ENCODE data around the gene TINAG.

The TINAG gene

GRCh38 chr6:54354608-54355007, 46.4 kb downstream of the TINAG start:
- ChIA-PET CTCF (no interaction called here), POLR2A (no interaction called here)
- H3K36me3 ChIP-seq (ENCODE audit: control insufficient read depth in 2 of 2, insufficient read depth in 1 of 2, low read length in 2 of 2): no peaks in the 10 kb centered on the region

GRCh38 chr6:54357141-54357540, 48.9 kb downstream of the TINAG start:
- POLR2A ChIA-PET: no interaction called here
- CTCF ChIA-PET: interaction anchor here (0.5 to 0.6 kb wide), 2 partner anchors 62 to 68 kb away, joined by 3 read pairs; no protein-coding TSS in a partner anchor
- TF ChIP-seq ZNF596 (tag by site-specific recombination; IDR thresholded peaks at IDR 0.05) (no peak), SP2 (tag by site-specific recombination; IDR thresholded peaks at IDR 0.05) (no peak), SCRT2 (tag by site-specific recombination; IDR thresholded peaks at IDR 0.05) (no peak), ZNF341 (tag by site-specific recombination; IDR thresholded peaks at IDR 0.05; ENCODE audit: low read depth) (no peak), ZNF513 (tag by site-specific recombination; IDR thresholded peaks at IDR 0.05) (no peak), ZNF423 (tag by site-specific recombination; IDR thresholded peaks at IDR 0.05) (no peak), ZNF48 (tag by site-specific recombination; IDR thresholded peaks at IDR 0.05) (no peak), ZNF394 (tag by site-specific recombination; IDR thresholded peaks at IDR 0.05; ENCODE audit: borderline replicate concordance) (no peak), ZNF768 (tag by site-specific recombination; IDR thresholded peaks at IDR 0.05) (no peak), ZNF621 (tag by site-specific recombination; IDR thresholded peaks at IDR 0.05) (no peak)
- Histone ChIP-seq H3K36me3 (ENCODE audit: control insufficient read depth in 2 of 2, insufficient read depth in 1 of 2, low read length in 2 of 2) (no peaks in the 10 kb centered on the region), H3K4me3 (ENCODE audit: low read depth, low read length) (no peak overlapping the region), H3K4me1 (ENCODE audit: control insufficient read depth, insufficient read depth, low read length) (no peaks in the 10 kb centered on the region), H3K9me3 (ENCODE audit: control insufficient read depth, insufficient read depth, low read depth, low read length) (no peaks in the 10 kb centered on the region), H3K27ac (ENCODE audit: extremely low read depth, low read depth, low read length) (no peak overlapping the region)

More at GRCh38 chr6:54354608-54355007, 46.4 kb downstream of the TINAG start:
- TF ChIP-seq ZNF302 (tag by site-specific recombination; IDR thresholded peaks at IDR 0.05; ENCODE audit: low read depth) (no peak), ZIC2 (tag by site-specific recombination; IDR thresholded peaks at IDR 0.05) (no peak), ZNF292 (tag by site-specific recombination; IDR thresholded peaks at IDR 0.05; ENCODE audit: borderline replicate concordance, low read depth) (no peak), ZNF223 (tag by site-specific recombination; IDR thresholded peaks at IDR 0.05) (no peak), TCF7L2 (IDR thresholded peaks at IDR 0.05; ENCODE audit: borderline replicate concordance, low read depth, low read length) (no peak), ZNF626 (tag by site-specific recombination; IDR thresholded peaks at IDR 0.05) (no peak), PRDM1 (tag by site-specific recombination; IDR thresholded peaks at IDR 0.05) (no peak), IKZF3 (tag by site-specific recombination; IDR thresholded peaks at IDR 0.05) (no peak), CTCF (tag by site-specific recombination; IDR thresholded peaks at IDR 0.05) (no peak), FEZF1 (tag by site-specific recombination; IDR thresholded peaks at IDR 0.05) (no peak), ZNF416 (tag by site-specific recombination; IDR thresholded peaks at IDR 0.05) (no peak)
- no peaks in the 10 kb centered on the region for H3K9me3 ChIP-seq (ENCODE audit: control insufficient read depth, insufficient read depth, low read depth, low read length)
- H3K27ac ChIP-seq (ENCODE audit: extremely low read depth, low read depth, low read length): no peak overlapping the region
- no peaks in the 10 kb centered on the region for H3K4me1 ChIP-seq (ENCODE audit: control insufficient read depth, insufficient read depth, low read length)
- no peak overlapping the region for H3K4me3 ChIP-seq (ENCODE audit: low read depth, low read length)

GRCh38 chr6:54361188-54361587, 52.9 kb downstream of the TINAG start:
- H3K4me1 ChIP-seq (ENCODE audit: control insufficient read depth, insufficient read depth, low read length): no peaks in the 10 kb centered on the region
- TF ChIP-seq ZNF155 (tag by site-specific recombination; IDR thresholded peaks at IDR 0.05) (no peak), KLF9 (tag by site-specific recombination; IDR thresholded peaks at IDR 0.05; ENCODE audit: low read depth) (no peak), ZNF843 (tag by site-specific recombination; IDR thresholded peaks at IDR 0.05) (no peak), YY2 (tag by site-specific recombination; IDR thresholded peaks at IDR 0.05) (no peak)
- H3K27ac ChIP-seq (ENCODE audit: extremely low read depth, low read depth, low read length): no peak overlapping the region
- no peaks in the 10 kb centered on the region for H3K36me3 ChIP-seq (ENCODE audit: control insufficient read depth in 2 of 2, insufficient read depth in 1 of 2, low read length in 2 of 2)
- POLR2A ChIA-PET: no interaction called here
- no peaks in the 10 kb centered on the region for H3K9me3 ChIP-seq (ENCODE audit: control insufficient read depth, insufficient read depth, low read depth, low read length)
- H3K4me3 ChIP-seq (ENCODE audit: low read depth, low read length): no peak overlapping the region
- CTCF ChIA-PET: no interaction called here

Measured in HEK293 (cell line).